Measurements from ENCODE around the gene RPSA. TPM values are rescaled to one million over a fixed set of nuclear protein-coding genes. Genes with fewer than 3 reads are reported as not detected.
"Not testable (repeated sequence)": the region's sequence is repeated elsewhere in the genome, so short reads cannot be mapped to it uniquely, and the experiment has no call there.

Gene RPSA
- total RNA-seq = 1,286 TPM

GRCh38 chr3:39406368-39407258, at the start of gene RPSA:
TSS of gene RPSA (plus strand) at chr3:39406720. CDS start at chr3:39407654, 934 bp downstream.
- DNase-seq = peak; percentile 97

- DNase-seq = no peak
These were observed 48.2 kb upstream of the RPSA start for GRCh38 chr3:39358333-39358732.

- DNase-seq = no peak
These were observed 45.1 kb upstream of the RPSA start for GRCh38 chr3:39361252-39361927.

GRCh38 chr3:39362192-39362591, 44.3 kb upstream of the RPSA start:
- no peak for DNase-seq

- DNase-seq = no peak
These were observed 43.7 kb upstream of the RPSA start for GRCh38 chr3:39362812-39363211.

GRCh38 chr3:39370450-39370849, 36.1 kb upstream of the RPSA start:
- not testable (repeated sequence) for DNase-seq

GRCh38 chr3:39372833-39373232, 33.7 kb upstream of the RPSA start:
- no peak for DNase-seq

- no peak for DNase-seq
These were observed 29.4 kb upstream of the RPSA start for GRCh38 chr3:39376959-39377634.

GRCh38 chr3:39378088-39378487, 28.4 kb upstream of the RPSA start:
- DNase-seq = no peak

- DNase-seq = no peak
These were observed 27.4 kb upstream of the RPSA start for GRCh38 chr3:39378957-39379777.

- no peak for DNase-seq
These were observed 26.8 kb upstream of the RPSA start for GRCh38 chr3:39379778-39380155.

GRCh38 chr3:39381432-39381831, 25.1 kb upstream of the RPSA start:
- DNase-seq = no peak

- no peak for DNase-seq
These were observed 23.3 kb upstream of the RPSA start, which contains the start of gene SLC25A38 for GRCh38 chr3:39383045-39383880. TSS of gene SLC25A38 (plus strand) at chr3:39383370. CDS start at chr3:39383725, 355 bp downstream.

GRCh38 chr3:39383881-39384664, 22.4 kb upstream of the RPSA start:
- no peak for DNase-seq

- no peak for DNase-seq
These were observed 21.9 kb upstream of the RPSA start for GRCh38 chr3:39384665-39385000.

- DNase-seq = no peak
These were observed 20.9 kb upstream of the RPSA start for GRCh38 chr3:39385456-39386090.

GRCh38 chr3:39386318-39386717, 20.2 kb upstream of the RPSA start:
- no peak for DNase-seq

GRCh38 chr3:39387411-39387975, 19.0 kb upstream of the RPSA start:
- no peak for DNase-seq

- no peak for DNase-seq
These were observed 18.4 kb upstream of the RPSA start for GRCh38 chr3:39388153-39388552.

Measured in occipital lobe (tissue), 2 donors.